HG03135 (cell line): ENCODE results near the gene PTPRH.

ENCODE experiments used
- ATAC-seq: cut with Tn5 transposase; IDR thresholded peaks from one replicate; pipeline ENCODE4 v1.9.1; 2021; ENCODE audit warnings: mild to moderate bottlenecking, moderate library complexity; ENCODE audit not compliant: unreplicated experiment

The PTPRH gene

GRCh38 chr19:55208880-55209692, at the start of gene PTPRH:
TSS of gene PTPRH (minus strand) at chr19:55209501. CDS start at chr19:55209433, 68 bp downstream.
- ATAC-seq = no peak

- ATAC-seq = peak; percentile 5
Measured at GRCh38 chr19:55258476-55258827, 49.2 kb upstream of the PTPRH start.

- ATAC-seq = no peak
Measured at GRCh38 chr19:55257461-55258420, 48.4 kb upstream of the PTPRH start.

- no peak for ATAC-seq
Measured at GRCh38 chr19:55256562-55257460, 47.5 kb upstream of the PTPRH start.

GRCh38 chr19:55255618-55256423, 46.5 kb upstream of the PTPRH start:
- ATAC-seq = no peak

- ATAC-seq = no peak
Measured at GRCh38 chr19:55254625-55254977, 45.3 kb upstream of the PTPRH start.

- ATAC-seq = peak; percentile 48
Measured at GRCh38 chr19:55253842-55254624, 44.7 kb upstream of the PTPRH start.

- no peak for ATAC-seq
Measured at GRCh38 chr19:55252760-55253663, 43.7 kb upstream of the PTPRH start.

GRCh38 chr19:55251341-55252081, 42.2 kb upstream of the PTPRH start:
- no peak for ATAC-seq

- no peak for ATAC-seq
Measured at GRCh38 chr19:55250262-55251036, 41.1 kb upstream of the PTPRH start.

GRCh38 chr19:55249841-55250240, 40.5 kb upstream of the PTPRH start:
- ATAC-seq = no peak

- no peak for ATAC-seq
Measured at GRCh38 chr19:55248704-55249103, 39.4 kb upstream of the PTPRH start.

- no peak for ATAC-seq
Measured at GRCh38 chr19:55248166-55248675, 38.9 kb upstream of the PTPRH start.

- ATAC-seq = no peak
Measured at GRCh38 chr19:55247621-55248099, 38.4 kb upstream of the PTPRH start.

- ATAC-seq = no peak
Measured at GRCh38 chr19:55246462-55247451, 37.5 kb upstream of the PTPRH start.
